Measurements from ENCODE around the gene CTCF. TPM values are rescaled to one million over a fixed set of nuclear protein-coding genes. Genes with fewer than 3 reads are reported as not detected.

The CTCF gene
- total and polyA plus RNA-seq, 2 experiments from 2014 or later, result 64.5 to 72.3 TPM

GRCh38 chr16:67538666-67539101 is 23.6 kb upstream of the CTCF start (continued):
- TF ChIP-seq CTCF (conservative IDR thresholded peaks at IDR 0.05; ENCODE audit: low read depth in 2 of 2) (no peak), EZH2 (IDR thresholded peaks at IDR 0.05; ENCODE audit: low read depth, unreplicated experiment) (no peak), POLR2AphosphoS5 (IDR thresholded peaks at IDR 0.05; ENCODE audit: low read depth) (no peak), NANOG (IDR thresholded peaks at IDR 0.05; ENCODE audit: borderline replicate concordance) (no peak), JUNB (IDR thresholded peaks at IDR 0.05; ENCODE audit: unreplicated experiment) (no peak), REST (IDR thresholded peaks at IDR 0.05; ENCODE audit: unreplicated experiment) (no peak), STAT1 (IDR thresholded peaks at IDR 0.05; ENCODE audit: unreplicated experiment) (no peak), CREB1 (CRISPR knock-in tag; IDR thresholded peaks at IDR 0.05; ENCODE audit: low read depth) (no peak), EZH2phosphoT487 (IDR thresholded peaks at IDR 0.05; ENCODE audit: unreplicated experiment) (no peak)

GRCh38 chr16:67539271-67539670 is 23.1 kb upstream of the CTCF start:
- Histone ChIP-seq H4K20me1 (replicated peaks; ENCODE audit: insufficient read depth) (no peaks in the 10 kb centered on the region; the same call in 1 of the 2 replicates), H2AFZ (no peak overlapping the region), H3K4me3 (peak overlapping the region; percentile 77; the same call in 1 of the 2 replicates), H3K27me3 (ENCODE audit: insufficient read depth) (peaks cover 74% of the 10 kb centered on the region), H3K4me2 (peak overlapping the region; percentile 90), H3K27ac (ENCODE audit: low read depth) (no peak overlapping the region), H3K79me2 (replicated peaks; ENCODE audit: insufficient read depth) (no peaks in the 10 kb centered on the region), H3K9me2 (ENCODE audit: insufficient read depth) (no peaks in the 10 kb centered on the region), H3K4me1 (ENCODE audit: insufficient read depth) (no peaks in the 10 kb centered on the region; the same call in 1 of the 2 replicates), H3F3A (replicated peaks; ENCODE audit: low read depth) (0 out of 2 replicates have a peak, but pooled peaks cover 3% of the 10 kb centered on the region), H3K36me3 (ENCODE audit: insufficient read depth) (no peaks in the 10 kb centered on the region)
- ATAC-seq (no peak), DNase-seq (ENCODE audit: low spot score) (peak; percentile 24)
- H3K4me1 Mint-ChIP-seq, result peaks cover 21% of the 10 kb centered on the region
- H3K27ac Mint-ChIP-seq, result no peak overlapping the region
- H3K36me3 Mint-ChIP-seq (ENCODE audit: low read depth), result peaks cover 12% of the 10 kb centered on the region
- no peaks in the 10 kb centered on the region; the same call in 2 of the 3 replicates for H3K9me3 Mint-ChIP-seq
- H3K27me3 Mint-ChIP-seq (ENCODE audit: insufficient read depth, low read depth, poor library complexity), result peaks cover 76% of the 10 kb centered on the region
- H3K4me3 Mint-ChIP-seq, result peak overlapping the region; percentile 59
- TF ChIP-seq ETS1 (IDR thresholded peaks at IDR 0.05) (no peak), ZNF462 (CRISPR knock-in tag; IDR thresholded peaks at IDR 0.05) (no peak)
